GM12874 (cell line): ENCODE results near the gene ID4.

ENCODE experiments used
- CTCF ChIP-seq: IDR thresholded peaks from 2 replicates; pipeline ENCODE4 v1.5.1; 2011; ENCODE audit warnings: low read depth, mild to moderate bottlenecking, control low read depth, low read length, moderate library complexity; ENCODE audit not compliant: insufficient read depth

Gene ID4

GRCh38 chr6:19864285-19864684, 27.1 kb downstream of the ID4 start:
- TF ChIP-seq CTCF, result no peak

- no peak for TF ChIP-seq CTCF
Observed at GRCh38 chr6:19865178-19865577, 28.0 kb downstream of the ID4 start.

GRCh38 chr6:19866173-19866984, 29.2 kb downstream of the ID4 start:
- TF ChIP-seq CTCF, result no peak

GRCh38 chr6:19866985-19867627, 29.9 kb downstream of the ID4 start:
- TF ChIP-seq CTCF, result no peak

GRCh38 chr6:19869464-19869863, 32.3 kb downstream of the ID4 start:
- no peak for TF ChIP-seq CTCF

GRCh38 chr6:19870322-19870721, 33.2 kb downstream of the ID4 start:
- no peak for TF ChIP-seq CTCF

- no peak for TF ChIP-seq CTCF
Observed at GRCh38 chr6:19873031-19873430, 35.9 kb downstream of the ID4 start.
